ENCODE results near the gene HAND1.

HAND1 gene

GRCh38 chr5:154485096-154485491 is 7.1 kb upstream of the HAND1 start:
- TF ChIP-seq CTCF (IDR thresholded peaks at IDR 0.05; ENCODE audit: insufficient read depth, low read length, poor library complexity, severe bottlenecking) = no peak
- H3K4me3 ChIP-seq (replicated peaks; ENCODE audit: low read depth, low read length) = no peak overlapping the region
- no peak for DNase-seq (ENCODE audit: extremely low read depth, insufficient read length)
- H3K36me3 ChIP-seq (ENCODE audit: control insufficient read depth, insufficient read depth, low read length) = no peaks in the 10 kb centered on the region
- H3K27me3 ChIP-seq (replicated peaks; ENCODE audit: control insufficient read depth, insufficient read depth, low read length) = peaks cover 4% of the 10 kb centered on the region

GRCh38 chr5:154484393-154485095 is 6.5 kb upstream of the HAND1 start:
- Histone ChIP-seq H3K27me3 (replicated peaks; ENCODE audit: control insufficient read depth, insufficient read depth, low read length) (peaks cover 4% of the 10 kb centered on the region), H3K36me3 (ENCODE audit: control insufficient read depth, insufficient read depth, low read length) (no peaks in the 10 kb centered on the region), H3K4me3 (replicated peaks; ENCODE audit: low read depth, low read length) (no peak overlapping the region)
- DNase-seq (ENCODE audit: extremely low read depth, insufficient read length) = no peak
- no peak for TF ChIP-seq CTCF (IDR thresholded peaks at IDR 0.05; ENCODE audit: insufficient read depth, low read length, poor library complexity, severe bottlenecking)

GRCh38 chr5:154483654-154484392 is 5.8 kb upstream of the HAND1 start:
- DNase-seq (ENCODE audit: extremely low read depth, insufficient read length) = no peak
- Histone ChIP-seq H3K27me3 (replicated peaks; ENCODE audit: control insufficient read depth, insufficient read depth, low read length) (peaks cover 4% of the 10 kb centered on the region), H3K4me3 (replicated peaks; ENCODE audit: low read depth, low read length) (no peak overlapping the region)

GRCh38 chr5:154482528-154483449 is 4.8 kb upstream of the HAND1 start:
- Histone ChIP-seq H3K36me3 (ENCODE audit: control insufficient read depth, insufficient read depth, low read length) (no peaks in the 10 kb centered on the region), H3K27me3 (replicated peaks; ENCODE audit: control insufficient read depth, insufficient read depth, low read length) (peaks cover 4% of the 10 kb centered on the region), H3K4me3 (replicated peaks; ENCODE audit: low read depth, low read length) (no peak overlapping the region)
- no peak for DNase-seq (ENCODE audit: extremely low read depth, insufficient read length)
- no peak for TF ChIP-seq CTCF (IDR thresholded peaks at IDR 0.05; ENCODE audit: insufficient read depth, low read length, poor library complexity, severe bottlenecking)

More at GRCh38 chr5:154483654-154484392, 5.8 kb upstream of the HAND1 start:
- TF ChIP-seq CTCF (IDR thresholded peaks at IDR 0.05; ENCODE audit: insufficient read depth, low read length, poor library complexity, severe bottlenecking) = no peak
- H3K36me3 ChIP-seq (ENCODE audit: control insufficient read depth, insufficient read depth, low read length) = no peaks in the 10 kb centered on the region

- TF ChIP-seq CTCF (IDR thresholded peaks at IDR 0.05; ENCODE audit: insufficient read depth, low read length, poor library complexity, severe bottlenecking) = no peak
Measured at GRCh38 chr5:154481584-154482381, 3.8 kb upstream of the HAND1 start.

More at GRCh38 chr5:154481584-154482381, 3.8 kb upstream of the HAND1 start:
- Histone ChIP-seq H3K4me3 (replicated peaks; ENCODE audit: low read depth, low read length) (no peak overlapping the region), H3K36me3 (ENCODE audit: control insufficient read depth, insufficient read depth, low read length) (no peaks in the 10 kb centered on the region), H3K27me3 (replicated peaks; ENCODE audit: control insufficient read depth, insufficient read depth, low read length) (peaks cover 4% of the 10 kb centered on the region)
- no peak for DNase-seq (ENCODE audit: extremely low read depth, insufficient read length)
